ENCODE data around the gene CCNE1.
A peak's percentile ranks its signal among the peaks of the same experiment; 100 is the strongest.

The CCNE1 gene

DNA sequence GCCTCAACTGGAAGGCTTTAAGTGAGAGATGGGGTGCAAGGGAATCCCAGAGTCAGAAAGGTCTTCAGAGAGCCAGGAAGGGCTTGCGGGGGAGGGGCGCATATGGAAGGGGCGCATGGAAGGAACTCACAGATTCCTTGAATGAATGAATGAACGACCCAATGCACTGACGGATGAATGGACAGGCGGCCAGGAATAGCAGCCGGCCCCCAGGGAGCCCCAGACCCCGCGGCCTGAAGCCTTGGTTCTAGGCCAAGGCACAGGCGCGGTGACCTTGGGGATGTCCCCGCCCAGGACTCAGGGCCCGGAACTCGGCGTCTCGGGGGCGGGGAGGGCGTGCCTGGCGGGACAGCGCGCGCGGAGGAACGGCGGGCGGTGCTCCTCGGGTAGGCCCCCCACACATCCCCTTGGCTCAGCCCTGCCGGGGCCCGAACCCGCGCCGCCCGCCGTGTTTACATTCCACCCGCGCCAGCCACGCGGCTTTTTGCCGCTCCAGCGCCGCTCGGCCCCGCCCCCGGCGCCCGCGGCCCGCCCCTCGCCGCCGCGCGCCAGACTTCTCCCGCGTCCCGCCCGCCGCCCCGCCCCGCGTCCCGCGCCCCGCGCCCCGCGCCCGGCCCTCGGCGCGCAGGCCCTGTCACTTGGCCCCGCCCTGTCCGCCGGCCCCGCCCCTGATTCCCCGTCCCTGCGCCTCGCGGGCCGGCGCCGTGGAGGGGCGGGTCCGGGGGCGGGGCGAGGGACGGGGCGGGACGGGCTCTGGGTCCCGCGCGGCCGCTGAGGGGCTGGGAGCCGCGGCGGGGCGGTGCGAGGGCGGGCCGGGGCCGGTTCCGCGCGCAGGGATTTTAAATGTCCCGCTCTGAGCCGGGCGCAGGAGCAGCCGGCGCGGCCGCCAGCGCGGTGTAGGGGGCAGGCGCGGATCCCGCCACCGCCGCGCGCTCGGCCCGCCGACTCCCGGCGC is at the start of gene CCNE1:
CCNE1 (plus strand) TSS at position 867 of the 955 bp plus-strand sequence. CDS start 565 bp downstream, outside the sequence.
- peak; percentile 83 to 86 (median 85) for DNase-seq

- no peak for DNase-seq
These were observed 48.6 kb upstream of the CCNE1 start for GRCh38 chr19:29763196-29763595.

- no peak for DNase-seq
These were observed 47.4 kb upstream of the CCNE1 start for GRCh38 chr19:29764361-29764760.

DNA sequence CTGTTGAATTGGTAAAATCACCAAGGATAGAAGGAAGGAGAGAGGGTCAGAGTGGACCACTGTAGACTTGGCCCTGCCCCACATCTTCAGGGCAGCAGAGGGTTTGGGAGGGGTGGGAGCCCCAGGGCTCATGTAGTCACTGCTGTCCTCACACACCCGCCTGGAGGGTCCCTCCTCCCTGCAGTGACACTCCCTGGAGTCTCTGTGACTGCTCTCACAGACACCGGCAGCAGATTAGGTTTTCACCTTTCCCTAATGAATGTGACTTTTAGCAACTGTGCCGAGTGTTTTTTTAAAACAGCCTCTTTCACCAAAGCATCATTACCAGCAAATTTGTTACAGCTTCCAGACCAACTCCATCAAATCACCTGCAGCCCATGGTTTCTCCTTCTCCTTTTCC is 45.7 kb upstream of the CCNE1 start:
- no peak for DNase-seq

- DNase-seq = no peak
These were observed 44.6 kb upstream of the CCNE1 start for GRCh38 chr19:29767039-29767735.

DNA sequence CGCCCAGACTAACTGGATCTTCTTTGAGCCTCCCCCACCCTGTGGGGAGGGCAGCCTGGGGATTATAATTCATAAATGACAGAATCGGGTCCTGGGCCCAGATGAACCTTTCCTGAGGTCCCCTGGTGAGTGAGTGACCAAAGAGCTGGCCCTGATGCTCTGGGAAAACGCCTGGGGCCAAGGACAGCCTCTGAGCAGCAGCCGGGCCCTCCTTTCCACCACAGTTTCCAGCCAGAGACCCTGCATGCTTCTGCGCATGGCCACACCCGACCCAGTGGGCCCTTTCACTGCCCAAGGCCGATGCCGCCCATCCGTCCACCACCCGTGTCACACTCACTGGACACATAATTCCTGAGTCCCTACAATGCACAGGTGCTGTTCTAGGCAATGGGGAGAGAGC is 43.6 kb upstream of the CCNE1 start:
- DNase-seq = no peak

GRCh38 chr19:29769997-29770396 is 41.8 kb upstream of the CCNE1 start:
- DNase-seq = no peak

DNA sequence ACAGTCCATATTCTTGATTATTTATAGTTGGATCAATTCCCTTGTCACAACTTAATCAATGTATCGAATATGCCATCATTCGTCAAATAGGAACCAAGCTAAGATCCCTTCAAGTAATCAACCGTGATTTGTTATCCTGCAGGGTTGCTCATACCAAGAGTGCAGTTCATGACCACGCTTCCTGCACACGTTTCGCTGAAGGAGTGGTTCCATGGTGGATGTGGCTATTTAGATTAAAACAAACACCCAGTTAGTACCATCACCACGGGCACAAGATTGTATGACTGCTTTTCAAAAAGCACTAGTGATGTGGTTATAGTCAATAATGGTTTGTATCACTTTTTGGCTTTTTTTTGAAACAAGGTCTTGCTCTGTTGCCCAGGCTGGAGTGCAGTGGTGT is 41.1 kb upstream of the CCNE1 start:
- no peak for DNase-seq

DNA sequence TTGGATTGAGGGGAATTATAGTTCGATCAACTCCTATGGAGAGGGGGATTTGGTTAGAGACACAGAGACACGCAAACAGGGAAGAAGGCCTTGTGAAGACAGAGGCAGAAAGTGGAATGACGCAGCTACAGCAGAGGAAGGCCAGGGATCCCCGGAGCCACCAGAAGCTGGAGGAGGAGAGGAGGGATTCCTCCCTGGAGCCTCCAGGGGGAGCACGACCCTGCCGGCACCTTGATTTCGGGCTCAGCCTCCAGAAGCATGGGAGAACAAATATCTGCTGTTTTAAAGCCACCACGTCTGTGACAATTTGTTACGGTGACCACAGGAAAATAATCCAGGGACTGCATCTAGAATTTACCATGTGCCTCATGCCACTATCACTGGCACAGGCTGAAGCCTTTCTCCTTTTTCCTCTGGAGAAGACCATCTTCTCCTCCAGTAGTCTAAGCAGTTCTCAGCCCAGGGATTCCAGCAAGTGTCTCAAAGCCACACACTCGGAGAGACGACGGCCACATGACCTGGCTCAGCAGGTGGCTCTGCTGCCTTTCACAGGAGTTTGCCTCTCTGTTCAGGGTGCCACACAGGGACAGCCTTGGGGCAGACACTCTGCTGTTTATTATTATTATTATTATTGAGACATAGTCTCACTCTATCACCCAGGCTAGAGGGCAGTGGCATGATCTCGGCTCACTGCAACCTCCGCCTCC is 39.9 kb upstream of the CCNE1 start:
- DNase-seq = peak in 2 of 3 experiments; percentile 45 to 64

DNA sequence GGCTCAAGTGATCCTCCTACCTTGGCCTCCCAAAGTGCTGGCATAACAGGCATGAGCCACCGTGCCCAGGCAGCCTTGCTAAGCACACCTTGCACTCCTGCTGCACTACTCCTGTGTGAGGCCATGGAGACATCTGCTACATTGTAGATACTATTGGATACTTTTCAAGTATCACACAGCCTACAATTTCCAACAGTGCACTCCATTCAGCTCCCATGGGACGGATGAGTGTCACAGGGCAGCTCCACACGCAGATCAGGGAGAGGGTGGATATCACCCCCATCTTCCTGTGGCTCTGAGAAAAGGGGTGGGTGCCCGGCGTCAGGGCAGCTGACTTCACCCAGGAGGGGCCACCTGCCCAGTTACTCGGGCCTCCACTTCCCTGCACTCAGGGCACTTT is 39.1 kb upstream of the CCNE1 start:
- DNase-seq = no peak

- DNase-seq = no peak
These were observed 38.6 kb upstream of the CCNE1 start for GRCh38 chr19:29773141-29773540.

GRCh38 chr19:29774126-29774525 is 37.7 kb upstream of the CCNE1 start:
- DNase-seq = no peak

DNA sequence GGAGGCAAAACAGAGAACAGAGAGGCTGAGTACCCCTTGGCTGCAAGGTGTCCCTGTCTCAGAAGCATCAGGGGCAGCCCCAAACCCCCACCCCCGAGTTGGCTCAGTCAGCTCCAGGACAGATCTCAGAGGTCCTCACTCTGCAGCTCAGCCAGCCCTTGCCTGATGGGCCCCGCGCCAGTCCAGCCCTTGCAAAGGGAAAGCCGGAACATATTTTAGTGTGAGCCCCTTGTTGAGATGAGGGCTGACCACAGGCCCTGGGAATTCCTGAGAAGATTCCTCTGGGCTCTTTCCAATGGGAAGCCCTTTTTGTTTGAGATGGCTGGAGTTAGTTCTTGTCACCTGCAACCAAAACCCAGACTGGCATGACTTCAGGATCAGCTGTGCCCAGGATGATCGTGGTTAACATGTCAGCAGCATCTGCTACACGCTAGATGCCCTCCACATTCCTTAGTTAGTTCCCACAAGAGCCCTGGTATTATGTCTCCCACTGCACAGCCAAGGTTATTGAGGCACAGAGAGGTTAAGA is 33.9 kb upstream of the CCNE1 start:
- no peak for DNase-seq

DNA sequence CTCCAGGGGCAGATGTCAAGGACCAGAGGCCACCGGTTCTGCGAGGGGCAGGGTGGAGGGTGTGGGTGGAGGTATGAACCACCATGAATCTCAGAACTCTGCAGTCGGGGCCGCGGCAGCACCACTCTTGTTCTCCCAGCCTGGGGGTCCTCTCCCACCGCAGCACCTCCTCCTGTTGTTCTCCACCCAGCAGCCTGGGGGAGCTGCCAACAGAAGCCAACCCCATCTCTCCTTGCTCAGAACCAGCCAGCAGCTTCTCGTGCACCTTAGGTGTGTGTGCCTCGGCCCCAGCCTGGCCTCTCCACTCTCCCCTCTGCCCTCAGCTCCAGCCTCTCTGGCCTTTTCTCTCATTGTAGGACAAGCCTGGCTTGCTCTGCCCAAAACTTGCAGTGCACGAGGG is 31.9 kb upstream of the CCNE1 start:
- DNase-seq = no peak

GRCh38 chr19:29781386-29782259 is 30.2 kb upstream of the CCNE1 start:
- no peak for DNase-seq

DNA sequence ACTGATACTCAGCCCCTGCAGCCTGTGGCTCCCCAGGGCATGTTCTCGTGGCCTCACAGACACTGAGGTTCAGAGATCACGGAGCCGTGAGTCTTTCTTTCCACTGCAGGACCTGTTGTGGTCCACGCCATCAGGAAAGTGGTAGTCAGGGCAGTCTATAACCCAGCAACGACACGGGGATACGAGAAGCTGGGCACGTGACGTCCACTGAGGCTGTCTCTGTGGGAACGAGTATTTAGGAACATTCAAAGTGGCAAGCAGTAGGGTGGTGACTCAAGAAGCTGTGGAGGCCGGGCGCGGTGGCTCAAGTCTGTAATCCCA is 29.6 kb upstream of the CCNE1 start:
- DNase-seq = no peak

- DNase-seq = no peak
These were observed 28.1 kb upstream of the CCNE1 start for GRCh38 chr19:29783627-29784190.

DNA sequence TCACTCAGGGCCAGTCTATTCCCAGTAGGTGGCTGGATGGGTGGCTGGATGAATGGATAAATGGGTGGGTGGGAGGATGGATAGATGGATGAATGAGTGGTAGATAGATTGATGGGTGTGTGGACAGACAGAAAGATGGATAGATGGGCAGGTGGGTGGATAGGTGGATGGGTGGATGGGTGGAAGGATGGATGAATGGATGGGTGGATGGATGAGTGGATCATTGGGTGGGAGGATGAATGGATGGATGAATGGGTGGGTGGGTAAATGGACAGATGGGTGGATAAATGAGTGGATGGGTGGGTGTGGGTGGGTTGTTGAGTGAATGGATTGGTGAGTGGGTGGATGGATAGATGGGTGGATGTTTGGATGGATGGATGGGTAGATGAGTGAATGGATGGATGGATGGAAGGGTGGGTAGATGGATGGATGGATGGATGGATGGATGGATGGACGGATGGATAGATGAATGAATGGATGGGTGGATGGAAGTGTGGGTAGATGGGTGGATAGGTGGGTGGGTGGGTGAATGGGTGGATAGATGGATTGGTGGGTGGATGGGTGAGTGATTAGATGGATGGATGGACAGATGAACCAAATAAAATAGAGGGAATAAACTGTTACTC is 27.1 kb upstream of the CCNE1 start:
- DNase-seq = no peak

DNA sequence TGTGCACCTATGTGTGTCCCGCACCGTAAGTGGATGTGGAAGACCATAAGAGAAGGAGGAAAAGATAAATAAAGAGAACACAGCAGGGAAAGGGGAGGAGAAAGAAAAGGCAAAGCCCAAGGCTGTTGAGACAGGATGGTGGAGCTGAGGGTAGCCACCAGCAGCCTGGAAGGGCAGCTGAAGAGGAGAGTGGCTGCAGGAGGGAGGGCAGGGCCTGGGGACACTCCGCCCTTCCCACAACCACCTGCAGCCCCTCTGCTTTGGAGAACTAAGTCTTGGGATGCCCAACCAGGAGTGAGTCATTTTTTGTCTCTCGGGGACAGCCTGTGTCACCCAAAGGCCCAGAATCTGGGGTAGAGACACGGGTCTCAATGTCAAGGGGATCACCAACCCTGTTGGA is 26.4 kb upstream of the CCNE1 start:
- no peak for DNase-seq

- no peak for DNase-seq
These were observed 25.7 kb upstream of the CCNE1 start for GRCh38 chr19:29785955-29786589.

DNA sequence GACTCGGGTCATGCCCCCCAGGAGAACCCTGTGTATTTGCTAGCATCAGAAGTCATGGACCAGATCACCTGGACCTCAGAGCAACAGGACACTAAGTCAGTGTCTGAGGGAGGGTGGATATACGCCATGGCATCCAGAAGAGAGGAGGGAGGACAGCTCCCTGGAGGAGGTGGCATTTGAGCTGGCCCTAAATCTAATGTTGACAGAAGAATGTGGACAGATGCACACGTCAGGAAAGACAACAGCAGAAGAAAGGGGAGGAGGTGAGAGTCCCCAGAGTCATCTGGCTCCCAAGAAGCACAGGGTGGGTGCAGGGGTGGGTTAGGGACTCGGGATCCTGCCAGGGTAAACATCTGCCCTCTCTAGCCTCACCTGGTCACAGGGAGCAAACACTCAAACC is 24.5 kb upstream of the CCNE1 start:
- no peak for DNase-seq
